AG09319 (cell line): ENCODE measurements around the gene C17orf50.
"Not testable (repeated sequence)": the region's sequence is repeated elsewhere in the genome, so short reads cannot be mapped to it uniquely, and the experiment has no call there.

Experiments used
- DNase-seq: peaks from one replicate; pipeline ENCODE4 v3.0.0-alpha.2; 2010; ENCODE audit warnings: low read depth; ENCODE audit errors: extremely low read depth
- CTCF ChIP-seq: IDR thresholded peaks from 2 replicates; pipeline ENCODE4 v1.5.1; 2011; ENCODE audit warnings: low read depth, mild to moderate bottlenecking, inconsistent platforms, low read length, moderate library complexity

C17orf50 gene

GRCh38 chr17:35748341-35748841 is 12.3 kb upstream of the C17orf50 start:
- no peak for TF ChIP-seq CTCF
- DNase-seq, result no peak

- no peak for DNase-seq
Measured at GRCh38 chr17:35748979-35749378, 11.7 kb upstream of the C17orf50 start.

GRCh38 chr17:35749560-35750412 is 10.9 kb upstream of the C17orf50 start:
- TF ChIP-seq CTCF, result no peak
- no peak for DNase-seq

More at GRCh38 chr17:35748979-35749378, 11.7 kb upstream of the C17orf50 start:
- TF ChIP-seq CTCF, result no peak

GRCh38 chr17:35750526-35751395 is 9.9 kb upstream of the C17orf50 start:
- no peak for TF ChIP-seq CTCF
- DNase-seq, result no peak

GRCh38 chr17:35751541-35751940 is 9.1 kb upstream of the C17orf50 start:
- DNase-seq, result not testable (repeated sequence)

DNA sequence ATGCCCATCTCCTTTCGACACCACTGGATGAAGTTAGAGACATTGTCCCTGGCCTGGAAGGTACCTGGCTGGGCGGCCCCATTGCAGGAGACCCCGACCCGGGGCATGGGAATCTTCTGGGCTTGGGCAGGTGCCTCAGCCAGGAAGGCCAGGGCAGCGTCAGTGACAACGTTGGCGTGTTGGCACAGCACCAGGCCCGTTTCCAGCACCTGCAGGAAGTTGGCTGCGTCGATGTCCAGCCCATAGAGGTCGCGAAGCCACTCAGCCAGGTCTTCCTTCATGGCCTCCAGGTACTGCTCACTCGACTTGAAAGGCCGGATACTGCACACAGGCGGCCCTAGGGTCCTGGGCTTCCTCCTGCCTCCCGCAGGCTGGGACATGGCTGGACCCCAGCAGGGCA is 8.2 kb upstream of the C17orf50 start:
- no peak for DNase-seq
- TF ChIP-seq CTCF, result no peak

DNA sequence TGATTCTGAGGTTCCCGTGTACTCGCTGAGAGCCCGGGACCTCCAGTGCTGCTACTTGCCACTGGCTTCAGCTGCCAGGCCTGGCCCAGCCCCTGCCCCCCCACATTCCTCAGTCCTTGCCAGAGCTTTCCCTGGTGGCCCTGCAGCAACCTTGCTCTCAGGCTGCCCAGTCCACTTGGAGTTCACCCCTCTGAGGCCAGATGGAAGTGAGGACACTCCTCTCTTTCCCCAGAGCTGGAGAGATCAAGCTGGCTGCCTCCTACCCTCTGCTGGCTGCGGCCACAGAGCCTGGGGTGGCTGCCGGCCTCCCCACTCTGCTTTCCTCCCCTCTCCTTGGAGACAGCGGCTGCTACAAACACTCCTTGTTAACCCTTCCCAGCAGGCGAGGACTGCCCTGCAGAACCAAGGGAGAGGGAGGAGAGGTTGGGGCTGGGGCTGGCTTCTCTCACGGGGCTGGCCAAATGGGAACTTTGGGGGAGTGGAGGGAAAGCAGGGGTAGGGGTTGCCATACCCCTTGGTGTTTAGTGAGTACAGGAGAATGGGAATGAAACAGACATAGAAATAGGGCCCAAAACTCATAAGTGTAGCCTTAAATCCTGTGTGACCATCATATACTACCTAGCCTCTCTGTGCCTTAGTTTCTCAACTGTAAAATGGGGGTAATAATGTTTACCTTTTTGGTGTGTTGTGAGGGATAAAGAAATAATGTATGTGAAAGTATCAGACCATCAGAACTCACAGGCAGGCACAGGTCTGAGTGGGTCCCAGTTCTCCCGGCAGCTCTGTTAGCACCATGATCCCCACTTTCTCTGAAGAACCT is 7.5 kb upstream of the C17orf50 start, which contains the start of gene GAS2L2:
TSS of gene GAS2L2 (minus strand) at position 295 of the 820 bp plus-strand sequence. CDS start 389 bp downstream, outside the sequence.
- DNase-seq, result no peak
- no peak for TF ChIP-seq CTCF
